GM21381 (cell line): Measurements from ENCODE around the gene GABRB1.

Source experiments
- ATAC-seq: cut with Tn5 transposase; IDR thresholded peaks from one replicate; pipeline ENCODE4 v1.9.1; 2021; ENCODE audit warnings: mild to moderate bottlenecking, moderate library complexity; ENCODE audit not compliant: unreplicated experiment

Gene GABRB1

GRCh38 chr4:47031011-47031678 is at the start of gene GABRB1:
Gene GABRB1 (plus strand): TSS chr4:47031567.
- ATAC-seq, result no peak

- ATAC-seq, result no peak
These were observed 46.6 kb upstream of the GABRB1 start for GRCh38 chr4:46984781-46985180.

- no peak for ATAC-seq
These were observed 44.3 kb upstream of the GABRB1 start for GRCh38 chr4:46986922-46987638.

- ATAC-seq, result no peak
These were observed 39.0 kb upstream of the GABRB1 start for GRCh38 chr4:46992338-46992737.

- ATAC-seq, result no peak
These were observed 38.0 kb upstream of the GABRB1 start, which contains the start of gene GABRA4 for GRCh38 chr4:46993075-46994006. Gene GABRA4 (minus strand): TSS chr4:46993581. CDS start chr4:46993424, 157 bp downstream.

GRCh38 chr4:46994007-46994405 is 37.4 kb upstream of the GABRB1 start:
- no peak for ATAC-seq

- ATAC-seq, result no peak
These were observed 31.8 kb upstream of the GABRB1 start for GRCh38 chr4:46999566-46999965.

GRCh38 chr4:47000406-47000805 is 31.0 kb upstream of the GABRB1 start:
- ATAC-seq, result no peak

GRCh38 chr4:47002580-47002979 is 28.8 kb upstream of the GABRB1 start:
- no peak for ATAC-seq

GRCh38 chr4:47010347-47010911 is 20.9 kb upstream of the GABRB1 start:
- ATAC-seq, result no peak

- peak; percentile 93 for ATAC-seq
These were observed 20.4 kb upstream of the GABRB1 start for GRCh38 chr4:47010912-47011446.

- ATAC-seq, result no peak
These were observed 18.7 kb upstream of the GABRB1 start for GRCh38 chr4:47012676-47013075.

GRCh38 chr4:47013373-47013772 is 18.0 kb upstream of the GABRB1 start:
- ATAC-seq, result no peak

- no peak for ATAC-seq
These were observed 14.3 kb upstream of the GABRB1 start for GRCh38 chr4:47017081-47017480.

GRCh38 chr4:47017494-47017893 is 13.9 kb upstream of the GABRB1 start:
- no peak for ATAC-seq

GRCh38 chr4:47031751-47032404 is 511 bp downstream of the GABRB1 start:
- ATAC-seq, result no peak

GRCh38 chr4:47032405-47033106 is 1.2 kb downstream of the GABRB1 start:
- peak; percentile 90 for ATAC-seq

- ATAC-seq, result no peak
These were observed 6.9 kb downstream of the GABRB1 start for GRCh38 chr4:47038263-47038662.

GRCh38 chr4:47040828-47041227 is 9.5 kb downstream of the GABRB1 start:
- no peak for ATAC-seq

- no peak for ATAC-seq
These were observed 12.5 kb downstream of the GABRB1 start for GRCh38 chr4:47043821-47044220.
